Measurements from ENCODE around the gene MAGEB18. TPM values are rescaled to one million over a fixed set of nuclear protein-coding genes. Genes with fewer than 3 reads are reported as not detected.

MAGEB18 gene
- total RNA-seq: not detected
- long read RNA-seq: 0 reads

GRCh38 chrX:26138274-26138673 is at the start of gene MAGEB18:
Gene MAGEB18, plus strand, starts transcription at chrX:26138343. Its CDS starts 643 bp downstream, at chrX:26138986.
- ATAC-seq: no peak
- H3K36me3 ChIP-seq: no peaks in the 10 kb centered on the region
- no peak within 1 kb of the TSS for H3K27ac ChIP-seq
- H3K4me3 ChIP-seq: no peak within 1 kb of the TSS
- TF ChIP-seq CTCF (IDR thresholded peaks at IDR 0.05): no peak
- H3K4me1 ChIP-seq: no peaks in the 10 kb centered on the region
- H3K27me3 ChIP-seq (ENCODE audit: low read depth): no peaks in the 10 kb centered on the region
- intact Hi-C loops (cut with DNase I): no loop called here
- H3K9me3 ChIP-seq: no peaks in the 10 kb centered on the region
- DNase-seq: no peak

- Histone ChIP-seq H3K4me3 (no peak overlapping the region), H3K27ac (no peak overlapping the region), H3K4me1 (no peaks in the 10 kb centered on the region), H3K27me3 (ENCODE audit: low read depth) (no peaks in the 10 kb centered on the region), H3K9me3 (no peaks in the 10 kb centered on the region), H3K36me3 (no peaks in the 10 kb centered on the region)
- ATAC-seq (no peak), DNase-seq (no peak)
- intact Hi-C loops (cut with DNase I): no loop called here
- TF ChIP-seq CTCF (IDR thresholded peaks at IDR 0.05): no peak
Observed at GRCh38 chrX:26100421-26100920, 37.7 kb upstream of the MAGEB18 start.

GRCh38 chrX:26109142-26109541 is 29.0 kb upstream of the MAGEB18 start:
- Histone ChIP-seq H3K27ac (no peak overlapping the region), H3K36me3 (no peaks in the 10 kb centered on the region), H3K4me1 (no peaks in the 10 kb centered on the region), H3K9me3 (no peaks in the 10 kb centered on the region), H3K4me3 (no peak overlapping the region), H3K27me3 (ENCODE audit: low read depth) (no peaks in the 10 kb centered on the region)
- no peak for TF ChIP-seq CTCF (IDR thresholded peaks at IDR 0.05)
- intact Hi-C loops (cut with DNase I): no loop called here
- ATAC-seq (no peak), DNase-seq (no peak)

- H3K36me3 ChIP-seq: no peaks in the 10 kb centered on the region
- TF ChIP-seq CTCF (IDR thresholded peaks at IDR 0.05): no peak
- no peak overlapping the region for H3K4me3 ChIP-seq
- intact Hi-C loops (cut with DNase I): no loop called here
- no peak overlapping the region for H3K27ac ChIP-seq
- DNase-seq: no peak
- no peak for ATAC-seq
- no peaks in the 10 kb centered on the region for H3K4me1 ChIP-seq
- no peaks in the 10 kb centered on the region for H3K9me3 ChIP-seq
- no peaks in the 10 kb centered on the region for H3K27me3 ChIP-seq (ENCODE audit: low read depth)
Observed at GRCh38 chrX:26146024-26146423, 7.9 kb downstream of the MAGEB18 start.

GRCh38 chrX:26160301-26160700 is 22.2 kb downstream of the MAGEB18 start, which contains the start of gene MAGEB6B:
Gene MAGEB6B, plus strand, starts transcription at chrX:26160601. Its CDS starts 0 bp downstream, at chrX:26160601.
- Histone ChIP-seq H3K9me3 (no peaks in the 10 kb centered on the region), H3K4me3 (no peak within 1 kb of the TSS), H3K27me3 (ENCODE audit: low read depth) (no peaks in the 10 kb centered on the region), H3K27ac (no peak within 1 kb of the TSS), H3K4me1 (no peaks in the 10 kb centered on the region), H3K36me3 (no peaks in the 10 kb centered on the region)
- no peak for TF ChIP-seq CTCF (IDR thresholded peaks at IDR 0.05)
- intact Hi-C loops (cut with DNase I): no loop called here
- DNase-seq (no peak), ATAC-seq (no peak)

Other genes starting within 250 kb of the MAGEB18 start
- not detected for gene MAGEB6B, start 22.3 kb downstream of the MAGEB18 start, total RNA-seq
- not detected for gene MAGEB6, start 54.1 kb downstream of the MAGEB18 start, total RNA-seq
- not detected for gene MAGEB5, start 77.8 kb downstream of the MAGEB18 start, total RNA-seq

Data from lower lobe of right lung (tissue), 2 donors.